MCF 10A (cell line): ENCODE results near the gene KIAA0513. TPM values are rescaled to one million over a fixed set of nuclear protein-coding genes. Genes with fewer than 3 reads are reported as not detected.

ENCODE experiments used
- total RNA-seq: library from RNA; stranded (reverse); gene quantifications from 2 replicates; pipeline ENCODE4 v1.2.3, GENCODE V29; 2022

The KIAA0513 gene
- total RNA-seq, 1 experiment from 2014 or later, result 4.2 TPM

Other genes with a start within 250 kb of the KIAA0513 start
- 0.28 TPM in 1 of 2 replicates, not detected in the other for gene CRISPLD2, start 207.8 kb upstream of the KIAA0513 start, total RNA-seq
- gene ZDHHC7, start 16.3 kb upstream of the KIAA0513 start, total RNA-seq, result 46.3 and 54.5 TPM in 2 replicates
- not detected in 2 replicates for gene CIBAR2, start 84.7 kb downstream of the KIAA0513 start, total RNA-seq